Endothelial cell of umbilical vein (primary cell): Measurements from ENCODE around the gene HTR1E. TPM values are rescaled to one million over a fixed set of nuclear protein-coding genes. Genes with fewer than 3 reads are reported as not detected.

Experiments
- Bru-seq: library from RNA; stranded (reverse); fragments of 400-500 nt; gene quantifications from one replicate; lab custom pipeline; 2021; lab: Mats Ljungman, UMichigan
- BruChase-seq, 2 experiments: library from RNA; stranded (reverse); fragments of 400-500 nt; gene quantifications; one replicate each; lab custom pipeline; 2021; lab: Mats Ljungman, UMichigan
- BruUV-seq: library from RNA; stranded (reverse); fragments of 400-500 nt; replicated peaks from 2 replicates; lab custom pipeline; 2021; lab: Mats Ljungman, UMichigan
- CTCF ChIA-PET: fragments of 300-600, 350-600 bp; sonication (Branson Sonifier 250); formaldehyde crosslinking; loops from one replicate; lab custom pipeline; 2021; ENCODE audit warnings: antibody characterized with exemption, inconsistent platforms; lab: Charles Lee
- POLR2A ChIA-PET: fragments of 300-600, 350-600 bp; sonication (Branson Sonifier 250); formaldehyde crosslinking; loops from one replicate; lab custom pipeline; 2021; ENCODE audit warnings: antibody characterized with exemption, inconsistent platforms; lab: Charles Lee
- DNase-seq: peaks from one replicate; pipeline ENCODE4 v3.0.0-alpha.2; 2011; ENCODE audit warnings: low read depth, low spot score
- FAIRE-seq: peaks from 2 replicates; lab custom pipeline; 2011; peaks lifted over from hg19 to GRCh38; lab: Jason Lieb, UNC
- H2AFZ ChIP-seq: 2 replicates; pipeline ENCODE4 v1.6.0; 2012; ENCODE audit warnings: low read depth, low read length, control low read depth, inconsistent platforms
- H3K27ac ChIP-seq: 2 replicates; pipeline ENCODE4 v1.5.1; 2011; ENCODE audit warnings: low read depth, mild to moderate bottlenecking, control low read depth, low read length, moderate library complexity; ENCODE audit not compliant: insufficient read depth
- H3K27me3 ChIP-seq, 2 experiments: 2 replicates each; pipeline versions ENCODE4 v1.6.0 to v1.6.1; 2011; ENCODE audit warnings: low read length in 2 of 2, mixed read lengths in 1 of 2; ENCODE audit not compliant: control insufficient read depth in 2 of 2, insufficient read depth in 2 of 2
- H3K36me3 ChIP-seq, 2 experiments: 2 replicates in 1 of 2; 3 replicates in 1 of 2; pipeline ENCODE4 v1.5.1; 2011; ENCODE audit warnings: low read length in 2 of 2, mild to moderate bottlenecking in 1 of 2, moderate library complexity in 1 of 2; ENCODE audit not compliant: control insufficient read depth in 2 of 2, insufficient read depth in 2 of 2; ENCODE audit errors: extremely low read depth in 1 of 2
- H3K4me1 ChIP-seq: 3 replicates; pipeline ENCODE4 v1.5.1; 2011; ENCODE audit warnings: mild to moderate bottlenecking, low read length; ENCODE audit not compliant: control insufficient read depth, insufficient read depth; ENCODE audit errors: extremely low read depth
- H3K4me2 ChIP-seq: 2 replicates; pipeline ENCODE4 v1.6.1; 2011; ENCODE audit warnings: low read length, control low read depth, mixed read lengths; ENCODE audit not compliant: insufficient read depth
- H3K4me3 ChIP-seq, 3 experiments: fragments of 200-600 bp in 1 of 3; sonication (generic), shearing (Covaris generic) in 1 of 3; replicated peaks in 1 of 3; 2 replicates each; pipeline ENCODE4 v1.5.1; 2011 to 2016; ENCODE audit warnings: control low read depth in 3 of 3, low read length in 3 of 3, mild to moderate bottlenecking in 2 of 3, inconsistent platforms in 1 of 3, low read depth in 1 of 3, moderate library complexity in 1 of 3; ENCODE audit not compliant: insufficient read depth in 1 of 3
- H3K79me2 ChIP-seq: 2 replicates; pipeline ENCODE4 v1.6.0; 2012; ENCODE audit warnings: low read length, inconsistent platforms; ENCODE audit not compliant: control insufficient read depth, insufficient read depth
- H3K9ac ChIP-seq: replicated peaks from 2 replicates; pipeline ENCODE3; 2011; ENCODE audit warnings: low read length, control low read depth; ENCODE audit not compliant: insufficient read depth; ENCODE audit errors: extremely low read depth
- H3K9me1 ChIP-seq: replicated peaks from 3 replicates; pipeline ENCODE4 v1.6.0; 2011; ENCODE audit warnings: mild to moderate bottlenecking, low read length; ENCODE audit not compliant: control insufficient read depth, insufficient read depth; ENCODE audit errors: extremely low read depth
- H3K9me3 ChIP-seq: replicated peaks from 2 replicates; pipeline ENCODE4 v1.5.1; 2012; ENCODE audit warnings: low read length, inconsistent platforms; ENCODE audit not compliant: control insufficient read depth, insufficient read depth
- H4K20me1 ChIP-seq: replicated peaks from 2 replicates; pipeline ENCODE3; 2011; ENCODE audit warnings: mild to moderate bottlenecking, low read length; ENCODE audit not compliant: control insufficient read depth, insufficient read depth; ENCODE audit errors: extremely low read depth
- EZH2 ChIP-seq: IDR thresholded peaks from 2 replicates; pipeline ENCODE4 v1.6.1; 2012; ENCODE audit warnings: borderline replicate concordance, low read depth, mild to moderate bottlenecking, moderate library complexity, low read length, inconsistent platforms; ENCODE audit not compliant: severe bottlenecking
- FOS ChIP-seq: IDR thresholded peaks from 2 replicates; pipeline ENCODE4 v1.6.1; 2011; ENCODE audit warnings: mild to moderate bottlenecking, low read length, moderate library complexity, borderline replicate concordance; ENCODE audit not compliant: insufficient read depth
- GATA2 ChIP-seq: IDR thresholded peaks from 2 replicates; pipeline ENCODE4 v1.7.0; 2011; ENCODE audit warnings: low read depth, mild to moderate bottlenecking, moderate library complexity, mixed read lengths, low read length; ENCODE audit not compliant: insufficient read length, insufficient read depth
- JUN ChIP-seq: IDR thresholded peaks from 2 replicates; pipeline ENCODE4 v1.6.1; 2011; ENCODE audit warnings: borderline replicate concordance, low read depth; ENCODE audit not compliant: insufficient read length, insufficient read depth
- MAX ChIP-seq: IDR thresholded peaks from 2 replicates; pipeline ENCODE4 v1.6.1; 2011; ENCODE audit not compliant: insufficient read depth, insufficient read length
- MYC ChIP-seq: IDR thresholded peaks from one replicate; pipeline ENCODE4 v1.6.1; 2011; ENCODE audit warnings: mild to moderate bottlenecking, low read depth, low read length
- POLR2A ChIP-seq: IDR thresholded peaks from 2 replicates; pipeline ENCODE4 v1.6.1; 2012; ENCODE audit warnings: low read depth, mild to moderate bottlenecking, control low read depth, low read length
- POLR2AphosphoS5 ChIP-seq: IDR thresholded peaks from 2 replicates; pipeline ENCODE4 v1.6.1; 2012; ENCODE audit warnings: low read depth, mild to moderate bottlenecking, control low read depth, low read length, moderate library complexity; ENCODE audit not compliant: insufficient read depth
- dilution Hi-C: fragments of 300-500 bp; cut with MboI; formaldehyde crosslinking; loops from one replicate; pipeline ENCODE4 v1.15.0; 2019; ENCODE audit warnings: low sequenced_read_pairs; ENCODE audit not compliant: extremely low pct_ligation_motif_present
- intact Hi-C: fragments of 100-400 bp; cut with micrococcal nuclease; formaldehyde crosslinking; loops from one replicate; pipeline ENCODE4 v1.10.0; 2022
- long read RNA-seq: library from polyadenylated mRNA; stranded (forward); transcript quantifications from one replicate; pipeline ENCODE4 v2.0.0, GENCODE V29; 2021
- polyA minus RNA-seq, 3 experiments: library from RNA; depleted of rRNA, polyadenylated mRNA; stranded (reverse); fragments of >200 nt; gene quantifications; 1 replicate in 1 of 3; 2 replicates in 2 of 3; pipeline ENCODE4 v1.2.3, GENCODE V29; 2011
- polyA plus RNA-seq, 4 experiments: library from polyadenylated mRNA; depleted of rRNA in 3 of 4; stranded (reverse) in 3 of 4; unstranded in 1 of 4; fragments of >200 nt; gene quantifications; 2 replicates each; pipeline versions ENCODE4 v1.2.1 to v1.2.3, GENCODE V29; 2011 to 2012; ENCODE audit warnings: missing spikeins in 1 of 4
- total RNA-seq: library from RNA; stranded (reverse); gene quantifications from 2 replicates; pipeline ENCODE4 v1.2.3, GENCODE V29; 2021
- TF ChIP-seq, protein P1 (sequence below), 2 donors: IDR thresholded peaks; 1 replicate in 1 of 2; 2 replicates in 1 of 2; pipeline ENCODE4 v1.5.1; 2011; ENCODE audit warnings: low read length in 2 of 2, mild to moderate bottlenecking in 2 of 2, moderate library complexity in 2 of 2, control low read depth in 1 of 2, inconsistent platforms in 1 of 2, low read depth in 1 of 2; ENCODE audit not compliant: insufficient read depth in 1 of 2; ENCODE audit errors: extremely low read depth in 1 of 2

Gene HTR1E, protein sequence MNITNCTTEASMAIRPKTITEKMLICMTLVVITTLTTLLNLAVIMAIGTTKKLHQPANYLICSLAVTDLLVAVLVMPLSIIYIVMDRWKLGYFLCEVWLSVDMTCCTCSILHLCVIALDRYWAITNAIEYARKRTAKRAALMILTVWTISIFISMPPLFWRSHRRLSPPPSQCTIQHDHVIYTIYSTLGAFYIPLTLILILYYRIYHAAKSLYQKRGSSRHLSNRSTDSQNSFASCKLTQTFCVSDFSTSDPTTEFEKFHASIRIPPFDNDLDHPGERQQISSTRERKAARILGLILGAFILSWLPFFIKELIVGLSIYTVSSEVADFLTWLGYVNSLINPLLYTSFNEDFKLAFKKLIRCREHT
- not detected in 2 replicates for total RNA-seq
- polyA plus RNA-seq: not detected in 2 replicates
- not detected in 2 replicates for polyA plus RNA-seq (2011; cell fraction: cytosol; rRNA removed)
- polyA plus RNA-seq (2011; cell fraction: nucleus; rRNA removed): not detected in 2 replicates
- not detected in 2 replicates for polyA plus RNA-seq (2012)
- polyA minus RNA-seq: not detected in 2 replicates
- polyA minus RNA-seq (2011; cell fraction: cytosol; rRNA and poly(A)+ RNA removed): not detected
- not detected in 2 replicates for polyA minus RNA-seq (2011; cell fraction: nucleus; rRNA and poly(A)+ RNA removed)
- not detected for Bru-seq, nascent RNA
- not detected for BruChase-seq, experiment 1, labeled RNA remaining after a 6-hour chase
- not detected for BruChase-seq, experiment 2, labeled RNA remaining after a 2-hour chase
- long read RNA-seq: 0 reads

DNA sequence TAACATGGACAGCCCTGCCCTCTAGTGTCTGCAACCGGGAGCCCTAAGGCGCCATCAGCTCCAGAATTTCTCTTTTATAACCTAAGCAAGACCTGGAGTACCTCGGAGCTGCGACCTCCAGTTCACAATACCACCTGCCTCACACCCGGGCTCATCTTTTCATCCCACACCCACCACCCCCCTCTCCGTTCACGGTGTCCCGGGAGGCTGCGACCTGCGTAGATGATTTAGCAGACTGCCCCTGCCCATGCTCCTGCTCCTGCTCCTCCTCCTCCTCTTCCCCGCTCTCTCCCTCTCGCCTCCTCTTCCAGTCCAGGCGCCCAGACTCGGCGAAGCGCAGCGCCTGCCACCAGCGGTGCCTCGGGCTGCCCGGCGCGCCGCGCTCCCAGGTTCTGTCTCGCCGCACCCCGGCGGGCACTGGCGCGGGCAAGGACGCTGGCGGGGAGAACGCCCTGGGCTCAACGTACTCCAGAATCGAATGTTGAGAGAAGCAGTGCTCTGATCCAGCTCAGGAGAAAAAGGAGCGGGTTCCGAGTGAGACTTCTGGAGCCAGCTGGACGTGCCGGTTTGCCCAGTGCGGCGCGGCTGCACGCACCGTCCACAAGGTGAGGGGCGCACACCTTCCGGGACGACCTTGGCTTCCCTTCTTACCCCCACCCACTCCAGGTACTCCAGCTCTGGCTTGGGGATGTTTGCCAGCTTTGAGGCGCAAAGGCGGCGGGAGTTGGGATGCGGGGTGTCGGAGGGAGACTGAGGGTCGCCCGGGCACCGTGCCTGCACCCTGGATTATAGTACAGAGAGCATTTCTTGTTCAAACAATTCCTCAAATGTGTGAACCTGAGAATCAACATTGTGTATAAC is at the start of gene HTR1E:
HTR1E (plus strand) TSS at position 310 of the 861 bp plus-strand sequence. CDS start 77,807 bp downstream, outside the sequence.
- no peaks in the 10 kb centered on the region for H4K20me1 ChIP-seq
- BruUV-seq: no TSS peak
- H3K4me3 ChIP-seq: no peak within 1 kb of the TSS
- dilution Hi-C loops (no loop called here), intact Hi-C loops (loop anchor here (5.0 to 10.0 kb wide), 2 partner anchors 1015 to 1183 kb away; no protein-coding TSS in a partner anchor)
- H3K27ac ChIP-seq: no peak within 1 kb of the TSS
- H3K9me3 ChIP-seq: no peaks in the 10 kb centered on the region
- H3K27me3 ChIP-seq: peaks cover 20 to 29% of the 10 kb centered on the region in 2 experiments
- no peak within 1 kb of the TSS for H3K9ac ChIP-seq
- no peaks in the 10 kb centered on the region for H3K79me2 ChIP-seq
- H2AFZ ChIP-seq: no peak within 1 kb of the TSS
- H3K4me2 ChIP-seq: no peak within 1 kb of the TSS
- TF ChIP-seq MYC (no peak), FOS (no peak), MAX (no peak), POLR2AphosphoS5 (no peak), JUN (no peak), EZH2 (peak; percentile 67), POLR2A (no peak), GATA2 (no peak)
- TF ChIP-seq, protein P1, sequence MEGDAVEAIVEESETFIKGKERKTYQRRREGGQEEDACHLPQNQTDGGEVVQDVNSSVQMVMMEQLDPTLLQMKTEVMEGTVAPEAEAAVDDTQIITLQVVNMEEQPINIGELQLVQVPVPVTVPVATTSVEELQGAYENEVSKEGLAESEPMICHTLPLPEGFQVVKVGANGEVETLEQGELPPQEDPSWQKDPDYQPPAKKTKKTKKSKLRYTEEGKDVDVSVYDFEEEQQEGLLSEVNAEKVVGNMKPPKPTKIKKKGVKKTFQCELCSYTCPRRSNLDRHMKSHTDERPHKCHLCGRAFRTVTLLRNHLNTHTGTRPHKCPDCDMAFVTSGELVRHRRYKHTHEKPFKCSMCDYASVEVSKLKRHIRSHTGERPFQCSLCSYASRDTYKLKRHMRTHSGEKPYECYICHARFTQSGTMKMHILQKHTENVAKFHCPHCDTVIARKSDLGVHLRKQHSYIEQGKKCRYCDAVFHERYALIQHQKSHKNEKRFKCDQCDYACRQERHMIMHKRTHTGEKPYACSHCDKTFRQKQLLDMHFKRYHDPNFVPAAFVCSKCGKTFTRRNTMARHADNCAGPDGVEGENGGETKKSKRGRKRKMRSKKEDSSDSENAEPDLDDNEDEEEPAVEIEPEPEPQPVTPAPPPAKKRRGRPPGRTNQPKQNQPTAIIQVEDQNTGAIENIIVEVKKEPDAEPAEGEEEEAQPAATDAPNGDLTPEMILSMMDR (IDR thresholded peaks at IDR 0.05; ENCODE audit: extremely low read depth in 1 of 2, insufficient read depth in 1 of 2, low read depth in 1 of 2, low read length in 2 of 2): peak; percentile 44 to 57
- H3K36me3 ChIP-seq: no peaks in the 10 kb centered on the region
- ChIA-PET CTCF (interaction anchor here (0.9 to 1.8 kb wide), 5 partner anchors 8 to 1180 kb away, joined by 3 to 14 read pairs (median 4); no protein-coding TSS in a partner anchor), POLR2A (no interaction called here)
- DNase-seq: peak; percentile 36
- FAIRE-seq: no peak
- H3K9me1 ChIP-seq: no peaks in the 10 kb centered on the region
- H3K4me1 ChIP-seq: no peaks in the 10 kb centered on the region
